COR-L47 (cell line): Measurements from ENCODE around the gene ALPK3.

Source experiments
- DNase-seq: peaks from one replicate; lab custom pipeline; 2025; lab: John Stamatoyannopoulos, UW

The ALPK3 gene

DNA sequence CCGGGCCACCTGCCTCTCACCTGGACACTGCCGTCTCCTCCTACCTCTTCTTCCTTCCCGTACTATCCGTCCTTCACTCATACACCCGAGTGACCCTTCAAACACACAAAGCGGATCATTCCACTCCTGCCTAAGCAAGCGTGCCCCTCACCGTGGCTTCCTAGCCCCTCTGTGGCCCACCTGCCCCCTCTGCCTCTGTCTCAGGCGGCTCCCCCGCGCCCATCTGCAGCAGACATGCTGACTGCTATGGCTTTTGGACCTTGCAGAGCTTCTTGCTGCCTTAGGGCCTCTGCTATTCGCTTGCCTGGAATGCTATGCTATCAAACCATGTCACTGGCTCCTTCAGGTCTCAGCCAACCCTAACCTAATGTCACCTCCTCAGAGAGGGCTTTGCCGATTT is 105.4 kb downstream of the ALPK3 start:
- no peak for DNase-seq
